Fibroblast of pulmonary artery (primary cell): Measurements from ENCODE around the gene C1GALT1.

Experiments used
- DNase-seq: peaks from one replicate; pipeline ENCODE4 v3.0.0-alpha.2; 2010; ENCODE audit warnings: low read depth
- H3K4me3 ChIP-seq: replicated peaks from 2 replicates; pipeline ENCODE4 v1.5.1; 2011; ENCODE audit warnings: low read depth, mild to moderate bottlenecking, control low read depth, low read length, moderate library complexity
- TF ChIP-seq, protein P1 (sequence below): IDR thresholded peaks from 2 replicates; pipeline ENCODE4 v1.5.1; 2011; ENCODE audit warnings: mild to moderate bottlenecking, control low read depth, low read length, inconsistent platforms; ENCODE audit errors: missing control alignments

The C1GALT1 gene

GRCh38 chr7:7272294-7272693 is 90.0 kb downstream of the C1GALT1 start:
- H3K4me3 ChIP-seq, result no peak overlapping the region
- TF ChIP-seq, protein P1, sequence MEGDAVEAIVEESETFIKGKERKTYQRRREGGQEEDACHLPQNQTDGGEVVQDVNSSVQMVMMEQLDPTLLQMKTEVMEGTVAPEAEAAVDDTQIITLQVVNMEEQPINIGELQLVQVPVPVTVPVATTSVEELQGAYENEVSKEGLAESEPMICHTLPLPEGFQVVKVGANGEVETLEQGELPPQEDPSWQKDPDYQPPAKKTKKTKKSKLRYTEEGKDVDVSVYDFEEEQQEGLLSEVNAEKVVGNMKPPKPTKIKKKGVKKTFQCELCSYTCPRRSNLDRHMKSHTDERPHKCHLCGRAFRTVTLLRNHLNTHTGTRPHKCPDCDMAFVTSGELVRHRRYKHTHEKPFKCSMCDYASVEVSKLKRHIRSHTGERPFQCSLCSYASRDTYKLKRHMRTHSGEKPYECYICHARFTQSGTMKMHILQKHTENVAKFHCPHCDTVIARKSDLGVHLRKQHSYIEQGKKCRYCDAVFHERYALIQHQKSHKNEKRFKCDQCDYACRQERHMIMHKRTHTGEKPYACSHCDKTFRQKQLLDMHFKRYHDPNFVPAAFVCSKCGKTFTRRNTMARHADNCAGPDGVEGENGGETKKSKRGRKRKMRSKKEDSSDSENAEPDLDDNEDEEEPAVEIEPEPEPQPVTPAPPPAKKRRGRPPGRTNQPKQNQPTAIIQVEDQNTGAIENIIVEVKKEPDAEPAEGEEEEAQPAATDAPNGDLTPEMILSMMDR, result no peak
- peak; percentile 29 for DNase-seq

- H3K4me3 ChIP-seq, result no peak overlapping the region
- no peak for DNase-seq
- TF ChIP-seq, protein P1, result no peak
Observed at GRCh38 chr7:7274782-7275181, 92.4 kb downstream of the C1GALT1 start.

DNA sequence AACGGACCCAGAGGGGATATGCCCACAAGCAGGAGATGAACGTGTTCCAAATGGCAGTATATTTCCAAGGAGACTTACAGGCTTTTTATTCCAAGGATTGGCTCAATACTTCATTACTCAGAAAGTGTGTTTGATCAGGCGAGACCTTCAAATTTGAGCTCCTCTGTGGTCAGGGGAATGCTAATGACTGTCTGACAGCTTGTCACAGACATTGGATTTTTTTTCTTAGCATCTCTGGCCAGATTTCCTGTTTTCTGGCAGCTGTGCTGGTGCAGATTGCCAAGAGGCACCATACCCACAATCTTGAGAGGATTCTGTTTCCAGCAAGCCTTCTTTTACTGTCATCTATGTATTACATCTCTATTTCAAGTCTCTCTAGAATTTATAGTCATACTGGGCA is 93.8 kb downstream of the C1GALT1 start:
- H3K4me3 ChIP-seq, result no peak overlapping the region
- TF ChIP-seq, protein P1, result no peak

GRCh38 chr7:7290429-7291122 is 108.2 kb downstream of the C1GALT1 start:
- DNase-seq, result no peak
- TF ChIP-seq, protein P1, result no peak

More for the DNA sequence above, 93.8 kb downstream of the C1GALT1 start:
- DNase-seq, result no peak

GRCh38 chr7:7292085-7292484 is 109.7 kb downstream of the C1GALT1 start:
- H3K4me3 ChIP-seq, result no peak overlapping the region
- no peak for DNase-seq
- TF ChIP-seq, protein P1, result no peak

More at GRCh38 chr7:7290429-7291122, 108.2 kb downstream of the C1GALT1 start:
- H3K4me3 ChIP-seq, result no peak overlapping the region

GRCh38 chr7:7292608-7293007 is 110.3 kb downstream of the C1GALT1 start:
- TF ChIP-seq, protein P1, result no peak
- no peak for DNase-seq
- no peak overlapping the region for H3K4me3 ChIP-seq

GRCh38 chr7:7293092-7293491 is 110.7 kb downstream of the C1GALT1 start:
- H3K4me3 ChIP-seq, result no peak overlapping the region
- DNase-seq, result no peak
- TF ChIP-seq, protein P1, result no peak
